B cell (primary cell): Measurements from ENCODE around the gene AHCTF1. TPM values are rescaled to one million over a fixed set of nuclear protein-coding genes. Genes with fewer than 3 reads are reported as not detected.
"Not testable (repeated sequence)": the region's sequence is repeated elsewhere in the genome, so short reads cannot be mapped to it uniquely, and the experiment has no call there.

ENCODE experiments used
- ATAC-seq: fragments of 200-7000 bp; cut with Tn5 transposase; one replicate; pipeline ENCODE4 v1.10.0; 2021; ENCODE audit warnings: low read depth, mild to moderate bottlenecking, moderate number of reproducible peaks, moderate library complexity
- CTCF ChIA-PET: fragments of 350-600 bp; sonication (Branson Sonifier 250); formaldehyde crosslinking; loops from one replicate; lab custom pipeline; 2021; ENCODE audit warnings: antibody characterized with exemption, inconsistent platforms; lab: Charles Lee
- POLR2A ChIA-PET: fragments of 350-600 bp; sonication (Branson Sonifier 250); formaldehyde crosslinking; loops from one replicate; lab custom pipeline; 2021; ENCODE audit warnings: antibody characterized with exemption; lab: Charles Lee
- DNase-seq: peaks from one replicate; pipeline ENCODE4 v3.0.0; 2013
- H2AFZ ChIP-seq: 2 replicates; pipeline ENCODE4 v1.6.1; 2012; ENCODE audit warnings: mild to moderate bottlenecking, low read depth, low read length; ENCODE audit not compliant: insufficient read depth, poor library complexity, severe bottlenecking
- H3K27ac ChIP-seq, 2 donors: 1 replicate in 1 of 2; 2 replicates in 1 of 2; pipeline ENCODE4 v1.5.1; 2012 to 2013; ENCODE audit warnings: low read length in 2 of 2, mild to moderate bottlenecking in 2 of 2, moderate library complexity in 1 of 2
- H3K27me3 ChIP-seq, 4 experiments: fragments of 200-600 bp in 1 of 4; sonication (generic) in 1 of 4; replicated peaks in 1 of 4; 1 replicate in 2 of 4; 2 replicates in 2 of 4; pipeline versions ENCODE4 v1.6.1 to v1.7.0; 2013 to 2016; ENCODE audit warnings: low read length in 3 of 4, mild to moderate bottlenecking in 2 of 4, mixed read lengths in 1 of 4, moderate library complexity in 1 of 4; ENCODE audit not compliant: insufficient read depth in 4 of 4, control insufficient read depth in 3 of 4; ENCODE audit errors: control extremely low read depth in 1 of 4
- H3K36me3 ChIP-seq, 2 experiments: replicated peaks in 1 of 2; 1 replicate in 1 of 2; 2 replicates in 1 of 2; pipeline versions ENCODE4 v1.6.1 to v1.7.1; 2013; ENCODE audit warnings: low read length in 1 of 2; ENCODE audit not compliant: insufficient read depth in 2 of 2, control insufficient read depth in 1 of 2; ENCODE audit errors: control extremely low read depth in 1 of 2, extremely low read depth in 1 of 2
- H3K4me1 ChIP-seq, 2 donors: fragments of 200-600 bp in 1 of 2; sonication (generic) in 1 of 2; 1 replicate in 1 of 2; 2 replicates in 1 of 2; pipeline versions ENCODE4 v1.5.1 to v1.6.1; 2013 to 2017; ENCODE audit warnings: low read length in 2 of 2; ENCODE audit not compliant: control insufficient read depth in 2 of 2, insufficient read depth in 2 of 2
- H3K4me2 ChIP-seq: replicated peaks from 2 replicates; pipeline ENCODE3; 2012; ENCODE audit warnings: mild to moderate bottlenecking, low read depth, low read length; ENCODE audit not compliant: poor library complexity, severe bottlenecking
- H3K4me3 ChIP-seq, 5 experiments: fragments of 200-600 bp in 1 of 5; sonication (generic) in 1 of 5; 1 replicate in 3 of 5; 2 replicates in 2 of 5; pipeline versions ENCODE4 v1.5.1 to v1.7.0; 2011 to 2016; ENCODE audit warnings: low read length in 4 of 5, mild to moderate bottlenecking in 4 of 5, low read depth in 2 of 5, control low read depth in 1 of 5, moderate library complexity in 1 of 5; ENCODE audit not compliant: insufficient read depth in 1 of 5; ENCODE audit errors: control extremely low read depth in 1 of 5, extremely low read depth in 1 of 5
- H3K79me2 ChIP-seq: fragments of 200-600 bp; sonication (generic); one replicate; pipeline ENCODE4 v1.6.0; 2016; ENCODE audit warnings: low read length; ENCODE audit not compliant: control insufficient read depth, insufficient read depth
- H3K9ac ChIP-seq: fragments of 200-600 bp; sonication (generic); 2 replicates; pipeline ENCODE4 v1.6.1; 2017; ENCODE audit warnings: mild to moderate bottlenecking, low read length, moderate library complexity
- H3K9me3 ChIP-seq, 3 donors: one replicate each; pipeline versions ENCODE4 v1.6.1 to v1.7.1; 2013; ENCODE audit warnings: low read length in 2 of 3; ENCODE audit not compliant: control insufficient read depth in 2 of 3, insufficient read depth in 1 of 3; ENCODE audit errors: control extremely low read depth in 1 of 3
- H4K20me1 ChIP-seq: 2 replicates; pipeline ENCODE4 v1.6.0; 2012; ENCODE audit warnings: mild to moderate bottlenecking, low read length; ENCODE audit not compliant: insufficient read depth, control insufficient read depth, poor library complexity, severe bottlenecking
- H3K27ac Mint-ChIP-seq: one replicate; pipeline ENCODE4 v1.8.0; 2021; ENCODE audit warnings: mixed read lengths
- H3K27me3 Mint-ChIP-seq: one replicate; pipeline ENCODE4 v1.8.0; 2021; ENCODE audit warnings: mixed read lengths
- H3K4me1 Mint-ChIP-seq: one replicate; pipeline ENCODE4 v1.8.0; 2021; ENCODE audit warnings: mixed read lengths
- H3K4me3 Mint-ChIP-seq: one replicate; pipeline ENCODE4 v1.8.0; 2021; ENCODE audit warnings: mixed read lengths
- H3K9me3 Mint-ChIP-seq: one replicate; pipeline ENCODE4 v1.8.0; 2022; ENCODE audit warnings: mixed read lengths; ENCODE audit not compliant: insufficient read depth
- EZH2 ChIP-seq: IDR thresholded peaks from 2 replicates; pipeline ENCODE4 v1.6.1; 2012; ENCODE audit warnings: borderline replicate concordance, low read depth, mild to moderate bottlenecking, moderate library complexity, low read length; ENCODE audit not compliant: insufficient read depth, poor library complexity, severe bottlenecking
- WGBS: methylation state at CpG from one replicate; pipeline ENCODE4 v1.1.5; 2013; ENCODE audit warnings: missing lambda C conversion rate; ENCODE audit not compliant: insufficient coverage; 5-methylcytosine and 5-hydroxymethylcytosine counted together
- intact Hi-C: fragments of 100-400 bp; cut with micrococcal nuclease; formaldehyde crosslinking; loops from one replicate; pipeline ENCODE4 v1.10.0; 2022
- polyA plus RNA-seq: library from polyadenylated mRNA; depleted of rRNA; stranded (reverse); fragments of >200 nt; gene quantifications from 2 replicates; pipeline ENCODE4 v1.2.3, GENCODE V29; 2012
- total RNA-seq, 2 donors: library from RNA; stranded (reverse); fragments of 120-200 nt in 1 of 2; gene quantifications; 1 replicate in 1 of 2; 2 replicates in 1 of 2; pipeline versions ENCODE4 v1.2.3 to v1.2.4, GENCODE V29; 2013 to 2022
- TF ChIP-seq, protein P1 (sequence below): fragments of 200-600 bp; IDR thresholded peaks from one replicate; pipeline ENCODE4 v1.8.0; 2022; ENCODE audit warnings: antibody characterized with exemption, mild to moderate bottlenecking

AHCTF1 gene
- total and polyA plus RNA-seq, 2 donors (not counting 1 experiment from before 2014, with no cell fraction given) = 8.6 to 34.8 TPM

DNA sequence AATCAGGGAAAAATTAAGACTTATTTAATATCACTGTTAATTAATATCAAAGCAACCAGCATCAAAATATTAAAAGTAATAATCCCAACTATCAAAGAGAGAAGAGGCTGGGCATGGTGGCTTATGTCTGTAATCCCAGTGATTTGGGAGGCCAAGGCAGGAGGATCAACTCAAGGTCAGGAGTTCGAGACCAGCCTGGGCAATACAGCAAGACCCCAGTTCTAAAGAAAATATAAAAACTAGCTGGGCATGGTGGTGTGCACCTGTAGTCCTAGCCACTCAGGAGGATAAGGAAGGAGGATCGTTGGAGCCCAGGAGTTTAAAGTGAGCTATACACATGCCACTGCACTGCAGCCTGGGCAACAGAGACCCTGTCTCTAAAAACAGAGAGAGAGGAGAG is 43.2 kb downstream of the AHCTF1 start:
- Histone ChIP-seq H3K4me3 (no peak overlapping the region), H3K36me3 (peaks cover 23 to 85% of the 10 kb centered on the region in 2 experiments), H4K20me1 (no peaks in the 10 kb centered on the region), H3K9me3 (no peaks in the 10 kb centered on the region), H3K4me1 (no peaks in the 10 kb centered on the region), H2AFZ (no peak overlapping the region), H3K4me2 (no peak overlapping the region), H3K9ac (no peak overlapping the region), H3K27me3 (no peaks in the 10 kb centered on the region), H3K79me2 (no peaks in the 10 kb centered on the region), H3K27ac (no peak overlapping the region)
- CTCF ChIA-PET = no interaction called here
- WGBS = 100% methylated on average over 2 of the region's 2 CpGs
- H3K27ac Mint-ChIP-seq = no peak overlapping the region
- no peaks in the 10 kb centered on the region for H3K4me1 Mint-ChIP-seq
- POLR2A ChIA-PET = no interaction called here
- intact Hi-C loops = no loop called here
- DNase-seq = no peak
- H3K4me3 Mint-ChIP-seq = no peak overlapping the region
- no peak for TF ChIP-seq EZH2
- TF ChIP-seq, protein P1, sequence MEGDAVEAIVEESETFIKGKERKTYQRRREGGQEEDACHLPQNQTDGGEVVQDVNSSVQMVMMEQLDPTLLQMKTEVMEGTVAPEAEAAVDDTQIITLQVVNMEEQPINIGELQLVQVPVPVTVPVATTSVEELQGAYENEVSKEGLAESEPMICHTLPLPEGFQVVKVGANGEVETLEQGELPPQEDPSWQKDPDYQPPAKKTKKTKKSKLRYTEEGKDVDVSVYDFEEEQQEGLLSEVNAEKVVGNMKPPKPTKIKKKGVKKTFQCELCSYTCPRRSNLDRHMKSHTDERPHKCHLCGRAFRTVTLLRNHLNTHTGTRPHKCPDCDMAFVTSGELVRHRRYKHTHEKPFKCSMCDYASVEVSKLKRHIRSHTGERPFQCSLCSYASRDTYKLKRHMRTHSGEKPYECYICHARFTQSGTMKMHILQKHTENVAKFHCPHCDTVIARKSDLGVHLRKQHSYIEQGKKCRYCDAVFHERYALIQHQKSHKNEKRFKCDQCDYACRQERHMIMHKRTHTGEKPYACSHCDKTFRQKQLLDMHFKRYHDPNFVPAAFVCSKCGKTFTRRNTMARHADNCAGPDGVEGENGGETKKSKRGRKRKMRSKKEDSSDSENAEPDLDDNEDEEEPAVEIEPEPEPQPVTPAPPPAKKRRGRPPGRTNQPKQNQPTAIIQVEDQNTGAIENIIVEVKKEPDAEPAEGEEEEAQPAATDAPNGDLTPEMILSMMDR = no peak
- ATAC-seq = no peak
- H3K27me3 Mint-ChIP-seq = no peaks in the 10 kb centered on the region
- no peaks in the 10 kb centered on the region for H3K9me3 Mint-ChIP-seq

DNA sequence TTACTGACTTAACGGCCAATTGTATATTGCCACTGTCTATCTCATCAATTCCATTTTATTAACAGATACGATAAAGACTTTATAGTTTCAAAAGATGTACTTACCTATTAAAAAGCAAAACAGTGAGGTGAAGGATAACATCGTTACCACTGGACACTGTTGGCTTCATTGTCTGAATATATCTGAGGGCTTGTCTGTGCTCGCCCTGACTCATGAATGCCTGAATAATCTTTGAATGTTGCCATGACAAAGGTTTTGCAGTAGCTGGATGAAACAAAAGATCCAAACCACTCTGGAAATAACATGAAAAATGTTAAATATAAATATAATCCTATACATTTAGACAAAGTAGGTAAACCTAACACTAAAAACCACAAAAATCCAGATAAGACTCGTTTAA is 46.4 kb downstream of the AHCTF1 start:
- ATAC-seq, H3K4me1 Mint-ChIP-seq, H3K79me2 ChIP-seq, DNase-seq, POLR2A ChIA-PET, H2AFZ ChIP-seq, H3K27me3 Mint-ChIP-seq, H3K27ac ChIP-seq, H3K9ac ChIP-seq, H3K4me1 ChIP-seq, H3K4me3 Mint-ChIP-seq, intact Hi-C loops, CTCF ChIA-PET, H3K27me3 ChIP-seq, H3K4me2 ChIP-seq, H3K4me3 ChIP-seq, H3K9me3 ChIP-seq, H3K9me3 Mint-ChIP-seq, H3K27ac Mint-ChIP-seq, H4K20me1 ChIP-seq: not testable (repeated sequence)
- H3K36me3 ChIP-seq = peaks cover 22 to 71% of the 10 kb centered on the region in 2 experiments
- no CpG with 5 or more reads among the region's 5 CpGs for WGBS
